Esophagus squamous epithelium (tissue), 4 donors: Measurements from ENCODE around the gene MGAT5B.

Experiments used
- POLR2A ChIP-seq, 4 donors: fragments of 450-650 bp; IDR thresholded peaks; one replicate each; pipeline ENCODE4 v1.6.1; 2017; ENCODE audit warnings: antibody characterized with exemption in 4 of 4, mild to moderate bottlenecking in 4 of 4, moderate library complexity in 3 of 4
- TF ChIP-seq, protein P1 (sequence below), 6 experiments: fragments of 450-650 bp in 4 of 6; fragments of 200-600 bp in 2 of 6; sonication (generic) in 2 of 6; IDR thresholded peaks; one replicate each; pipeline ENCODE4 v1.5.1; 2016 to 2019; ENCODE audit warnings: antibody characterized with exemption in 6 of 6, mild to moderate bottlenecking in 4 of 6, moderate library complexity in 4 of 6

DNA sequence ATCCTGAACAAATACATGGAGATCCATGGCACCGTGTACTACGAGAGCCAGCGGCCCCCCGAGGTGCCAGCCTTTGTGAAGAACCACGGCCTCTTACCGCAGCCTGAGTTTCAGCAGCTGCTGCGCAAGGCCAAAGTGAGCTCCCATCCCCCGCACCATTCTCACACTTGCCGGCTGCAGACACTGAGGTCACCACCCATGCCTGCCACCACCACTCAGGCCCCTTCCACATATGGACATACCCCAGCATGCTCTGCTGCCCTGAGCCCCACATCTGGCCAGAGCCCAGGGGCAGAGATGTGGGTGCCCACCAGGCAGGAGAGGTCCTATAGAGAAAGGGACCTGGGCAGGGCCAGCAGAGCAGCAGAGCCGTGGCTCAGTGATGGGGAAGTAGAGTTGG, 69.8 kb downstream of the MGAT5B start:
- TF ChIP-seq, protein P1, sequence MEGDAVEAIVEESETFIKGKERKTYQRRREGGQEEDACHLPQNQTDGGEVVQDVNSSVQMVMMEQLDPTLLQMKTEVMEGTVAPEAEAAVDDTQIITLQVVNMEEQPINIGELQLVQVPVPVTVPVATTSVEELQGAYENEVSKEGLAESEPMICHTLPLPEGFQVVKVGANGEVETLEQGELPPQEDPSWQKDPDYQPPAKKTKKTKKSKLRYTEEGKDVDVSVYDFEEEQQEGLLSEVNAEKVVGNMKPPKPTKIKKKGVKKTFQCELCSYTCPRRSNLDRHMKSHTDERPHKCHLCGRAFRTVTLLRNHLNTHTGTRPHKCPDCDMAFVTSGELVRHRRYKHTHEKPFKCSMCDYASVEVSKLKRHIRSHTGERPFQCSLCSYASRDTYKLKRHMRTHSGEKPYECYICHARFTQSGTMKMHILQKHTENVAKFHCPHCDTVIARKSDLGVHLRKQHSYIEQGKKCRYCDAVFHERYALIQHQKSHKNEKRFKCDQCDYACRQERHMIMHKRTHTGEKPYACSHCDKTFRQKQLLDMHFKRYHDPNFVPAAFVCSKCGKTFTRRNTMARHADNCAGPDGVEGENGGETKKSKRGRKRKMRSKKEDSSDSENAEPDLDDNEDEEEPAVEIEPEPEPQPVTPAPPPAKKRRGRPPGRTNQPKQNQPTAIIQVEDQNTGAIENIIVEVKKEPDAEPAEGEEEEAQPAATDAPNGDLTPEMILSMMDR (IDR thresholded peaks at IDR 0.05) = no peak
- TF ChIP-seq POLR2A (IDR thresholded peaks at IDR 0.05) = no peak
